Fibroblast of lung (primary cell): Measurements from ENCODE around the gene HGFAC. TPM values are rescaled to one million over a fixed set of nuclear protein-coding genes. Genes with fewer than 3 reads are reported as not detected.

Source experiments
- DNase-seq, 2 donors: peaks; one replicate each; pipeline versions ENCODE4 v3.0.0 to v3.0.0-alpha.2; 2010; ENCODE audit warnings: low read depth in 2 of 2
- H2AFZ ChIP-seq: 2 replicates; pipeline ENCODE4 v1.5.1; 2012; ENCODE audit warnings: low read length, control low read depth, inconsistent platforms
- H3K27ac ChIP-seq: 2 replicates; pipeline ENCODE4 v1.5.1; 2011; ENCODE audit warnings: low read length, control low read depth; ENCODE audit not compliant: insufficient read depth
- H3K27me3 ChIP-seq: 2 replicates; pipeline ENCODE4 v1.5.1; 2011; ENCODE audit warnings: mild to moderate bottlenecking, low read length; ENCODE audit not compliant: control insufficient read depth, insufficient read depth
- H3K36me3 ChIP-seq: 2 replicates; pipeline ENCODE4 v1.5.1; 2011; ENCODE audit warnings: low read length; ENCODE audit not compliant: control insufficient read depth, insufficient read depth
- H3K4me1 ChIP-seq: 2 replicates; pipeline ENCODE4 v1.5.1; 2011; ENCODE audit warnings: low read length; ENCODE audit not compliant: control insufficient read depth, insufficient read depth; ENCODE audit errors: extremely low read depth
- H3K4me2 ChIP-seq: 2 replicates; pipeline ENCODE4 v1.5.1; 2011; ENCODE audit warnings: low read length, control low read depth; ENCODE audit not compliant: insufficient read depth; ENCODE audit errors: extremely low read depth
- H3K4me3 ChIP-seq, 4 experiments: fragments of 200-600 bp in 1 of 4; sonication (generic) in 1 of 4; replicated peaks in 1 of 4; 2 replicates each; pipeline ENCODE4 v1.5.1; 2011 to 2016; ENCODE audit warnings: low read length in 4 of 4, low read depth in 3 of 4, mild to moderate bottlenecking in 3 of 4, control low read depth in 2 of 4, inconsistent platforms in 1 of 4, mixed read lengths in 1 of 4; ENCODE audit not compliant: insufficient read depth in 1 of 4; ENCODE audit errors: control extremely low read depth in 1 of 4
- H3K79me2 ChIP-seq: 2 replicates; pipeline ENCODE4 v1.5.1; 2012; ENCODE audit warnings: mild to moderate bottlenecking, low read length, inconsistent platforms; ENCODE audit not compliant: control insufficient read depth, insufficient read depth
- H3K9ac ChIP-seq: 2 replicates; pipeline ENCODE4 v1.5.1; 2011; ENCODE audit warnings: mild to moderate bottlenecking, low read length, control low read depth; ENCODE audit not compliant: insufficient read depth
- H3K9me3 ChIP-seq: 2 replicates; pipeline ENCODE4 v1.5.1; 2012; ENCODE audit warnings: low read depth, low read length; ENCODE audit not compliant: control insufficient read depth, insufficient read depth
- H4K20me1 ChIP-seq: 2 replicates; pipeline ENCODE4 v1.5.1; 2011; ENCODE audit warnings: low read length; ENCODE audit not compliant: control insufficient read depth, insufficient read depth; ENCODE audit errors: extremely low read depth
- EZH2 ChIP-seq: IDR thresholded peaks from 2 replicates; pipeline ENCODE4 v1.5.1; 2012; ENCODE audit warnings: low read length, control low read depth, mild to moderate bottlenecking; ENCODE audit errors: missing control alignments
- polyA plus RNA-seq, 2 donors: library from polyadenylated mRNA; depleted of rRNA in 1 of 2; stranded (reverse) in 1 of 2; unstranded in 1 of 2; fragments of >200 nt; gene quantifications; 2 replicates each; pipeline ENCODE4 v1.2.1, GENCODE V29; 2011 to 2012; ENCODE audit warnings: missing spikeins in 1 of 2
- total RNA-seq: library from RNA; depleted of rRNA; stranded (reverse); fragments of >200 nt; gene quantifications from 2 replicates; pipeline ENCODE4 v1.2.1, GENCODE V29; 2014
- TF ChIP-seq, protein P1 (sequence below), 2 donors: IDR thresholded peaks in 1 of 2; conservative IDR thresholded peaks in 1 of 2; 1 replicate in 1 of 2; 2 replicates in 1 of 2; pipeline ENCODE4 v1.5.1; 2011 to 2012; ENCODE audit warnings: low read length in 2 of 2, control low read depth in 1 of 2, inconsistent platforms in 1 of 2, low read depth in 1 of 2, mild to moderate bottlenecking in 1 of 2

HGFAC gene
- total and polyA plus RNA-seq, 2 donors (not counting 1 experiment from before 2014, with no cell fraction given) = 0.33 TPM; not detected in 1

DNA sequence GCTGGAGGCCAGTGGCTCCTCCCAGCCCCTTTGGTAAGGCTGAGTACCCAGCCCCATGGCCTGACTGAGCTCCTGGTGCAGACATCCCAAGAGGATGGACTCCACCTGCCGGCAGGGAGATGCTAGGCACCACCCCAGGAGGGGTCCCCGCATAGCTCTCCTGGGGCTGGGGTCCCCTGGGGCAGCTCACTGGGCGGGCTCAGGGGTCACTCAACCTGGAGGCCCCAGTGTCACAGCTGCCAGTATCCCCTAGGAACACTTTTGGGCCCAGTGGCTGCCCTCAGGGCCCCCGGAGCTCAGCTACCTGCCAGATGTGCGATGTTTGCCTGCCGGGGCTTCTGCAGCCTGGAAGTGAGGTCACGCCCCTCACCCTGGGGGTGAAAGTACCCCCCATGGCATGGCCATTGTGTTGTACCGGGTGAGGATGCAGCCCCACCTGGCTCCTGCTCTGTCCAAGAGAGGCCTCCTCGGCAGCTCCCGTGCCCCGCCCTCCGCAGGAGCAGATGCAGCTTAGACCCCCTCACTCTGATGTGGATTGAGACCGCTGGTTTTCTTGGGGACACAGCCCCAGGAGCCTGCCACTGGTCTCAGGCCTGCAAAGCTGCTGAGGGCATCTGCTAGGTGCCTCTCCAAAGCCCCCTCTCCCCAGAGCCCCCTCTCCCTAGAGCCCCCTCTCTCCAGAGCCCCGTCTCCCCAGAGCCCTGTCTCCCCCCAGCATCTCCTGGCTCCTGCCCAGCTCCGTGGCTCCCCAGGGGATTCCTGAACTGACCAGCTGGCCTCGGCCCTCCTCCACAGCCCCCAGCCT lies 6.7 kb upstream of the HGFAC start:
- H3K79me2 ChIP-seq = no peaks in the 10 kb centered on the region

DNA sequence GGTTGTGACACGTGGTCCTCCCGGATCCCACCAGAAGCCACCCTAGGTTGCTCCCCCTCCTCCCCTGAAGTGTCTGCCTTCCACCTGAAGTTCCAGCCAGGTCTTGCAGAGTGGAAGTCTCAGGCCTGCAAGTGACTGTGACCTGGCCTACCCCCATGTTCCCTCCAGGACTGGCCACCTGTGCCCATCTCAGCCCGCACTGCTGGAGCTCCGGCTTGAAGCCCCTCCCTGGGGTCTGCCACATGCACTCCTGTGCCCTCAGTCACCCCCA lies 6.1 kb upstream of the HGFAC start:
- H3K27ac ChIP-seq = no peak overlapping the region
- H3K9me3 ChIP-seq = no peaks in the 10 kb centered on the region
- H3K9ac ChIP-seq = no peak overlapping the region
- no peak for DNase-seq
- H3K4me2 ChIP-seq = no peak overlapping the region
- no peaks in the 10 kb centered on the region for H4K20me1 ChIP-seq
- no peak overlapping the region for H3K4me3 ChIP-seq
- H3K36me3 ChIP-seq = no peaks in the 10 kb centered on the region
- no peak for TF ChIP-seq EZH2
- TF ChIP-seq, protein P1, sequence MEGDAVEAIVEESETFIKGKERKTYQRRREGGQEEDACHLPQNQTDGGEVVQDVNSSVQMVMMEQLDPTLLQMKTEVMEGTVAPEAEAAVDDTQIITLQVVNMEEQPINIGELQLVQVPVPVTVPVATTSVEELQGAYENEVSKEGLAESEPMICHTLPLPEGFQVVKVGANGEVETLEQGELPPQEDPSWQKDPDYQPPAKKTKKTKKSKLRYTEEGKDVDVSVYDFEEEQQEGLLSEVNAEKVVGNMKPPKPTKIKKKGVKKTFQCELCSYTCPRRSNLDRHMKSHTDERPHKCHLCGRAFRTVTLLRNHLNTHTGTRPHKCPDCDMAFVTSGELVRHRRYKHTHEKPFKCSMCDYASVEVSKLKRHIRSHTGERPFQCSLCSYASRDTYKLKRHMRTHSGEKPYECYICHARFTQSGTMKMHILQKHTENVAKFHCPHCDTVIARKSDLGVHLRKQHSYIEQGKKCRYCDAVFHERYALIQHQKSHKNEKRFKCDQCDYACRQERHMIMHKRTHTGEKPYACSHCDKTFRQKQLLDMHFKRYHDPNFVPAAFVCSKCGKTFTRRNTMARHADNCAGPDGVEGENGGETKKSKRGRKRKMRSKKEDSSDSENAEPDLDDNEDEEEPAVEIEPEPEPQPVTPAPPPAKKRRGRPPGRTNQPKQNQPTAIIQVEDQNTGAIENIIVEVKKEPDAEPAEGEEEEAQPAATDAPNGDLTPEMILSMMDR (conservative IDR thresholded peaks at IDR 0.05 in 1 of 2, IDR thresholded peaks at IDR 0.05 in 1 of 2; ENCODE audit: low read depth in 1 of 2, low read length in 2 of 2) = no peak
- H3K4me1 ChIP-seq = no peaks in the 10 kb centered on the region
- no peak overlapping the region for H2AFZ ChIP-seq
- H3K27me3 ChIP-seq = no peaks in the 10 kb centered on the region
- H3K79me2 ChIP-seq = no peaks in the 10 kb centered on the region

More for the DNA sequence above, 6.7 kb upstream of the HGFAC start:
- Histone ChIP-seq H3K4me2 (no peak overlapping the region), H3K36me3 (no peaks in the 10 kb centered on the region), H3K9me3 (no peaks in the 10 kb centered on the region), H2AFZ (no peak overlapping the region), H3K27me3 (no peaks in the 10 kb centered on the region), H3K4me1 (no peaks in the 10 kb centered on the region), H3K27ac (no peak overlapping the region), H3K4me3 (no peak overlapping the region), H3K9ac (no peak overlapping the region), H4K20me1 (no peaks in the 10 kb centered on the region)
- TF ChIP-seq, protein P1 (conservative IDR thresholded peaks at IDR 0.05 in 1 of 2, IDR thresholded peaks at IDR 0.05 in 1 of 2; ENCODE audit: low read depth in 1 of 2, low read length in 2 of 2) = no peak
- TF ChIP-seq EZH2 = no peak
- no peak for DNase-seq

DNA sequence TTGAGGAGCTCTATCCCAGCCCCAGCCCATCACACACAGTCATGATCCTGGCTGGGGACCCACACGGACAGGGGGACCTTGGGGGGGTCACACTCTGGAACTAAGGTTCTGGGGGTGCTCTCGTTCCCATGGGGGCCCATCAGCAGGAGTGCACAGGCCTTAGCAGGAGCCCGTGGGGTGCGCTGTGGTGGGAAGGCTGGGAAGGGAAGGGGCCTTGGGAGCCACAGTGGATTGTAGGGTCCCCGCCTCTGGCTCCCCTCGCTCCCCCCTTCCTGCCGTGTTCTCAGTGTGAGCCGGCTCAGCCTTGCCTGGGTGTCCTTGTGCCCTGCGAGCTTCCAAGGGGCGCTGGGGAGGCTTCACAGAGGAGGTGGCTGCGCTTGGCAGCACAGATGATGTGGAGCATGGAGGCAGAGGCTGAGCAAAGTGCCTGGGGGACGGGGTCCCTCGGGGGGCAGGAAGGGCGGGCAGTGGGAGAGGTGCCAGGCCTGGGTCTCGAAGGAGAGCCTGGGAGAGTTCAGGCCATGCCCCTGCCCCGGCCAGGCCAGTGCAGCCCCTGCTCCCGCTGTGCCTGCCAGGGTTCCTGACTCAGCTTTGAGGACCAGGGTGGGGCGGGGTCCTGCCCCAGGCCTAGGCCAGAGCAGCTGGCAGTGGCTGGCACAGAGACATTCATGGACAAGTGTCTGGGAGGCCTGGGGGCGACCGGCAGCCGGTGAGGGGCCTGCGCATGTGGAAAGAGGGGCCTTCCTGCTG lies 5.5 kb upstream of the HGFAC start:
- H3K36me3 ChIP-seq = no peaks in the 10 kb centered on the region
- no peaks in the 10 kb centered on the region for H3K4me1 ChIP-seq
- H3K79me2 ChIP-seq = no peaks in the 10 kb centered on the region
- H3K4me3 ChIP-seq = no peak overlapping the region
- H3K9ac ChIP-seq = no peak overlapping the region
- no peak overlapping the region for H2AFZ ChIP-seq
- H4K20me1 ChIP-seq = no peaks in the 10 kb centered on the region
- H3K27ac ChIP-seq = no peak overlapping the region
- no peaks in the 10 kb centered on the region for H3K9me3 ChIP-seq
- no peak overlapping the region for H3K4me2 ChIP-seq
- no peaks in the 10 kb centered on the region for H3K27me3 ChIP-seq
- no peak for DNase-seq
- TF ChIP-seq EZH2 = no peak
